SIG-M5 treated with dmso at 0.1 percent for 504 hours (cell line): ENCODE measurements around the gene TCP10L.

ENCODE experiments used
- DNase-seq: peaks from one replicate; lab custom pipeline; 2025; ENCODE audit not compliant: unreplicated experiment; lab: John Stamatoyannopoulos, UW

Gene TCP10L

GRCh38 chr21:32523988-32524719 lies 61.2 kb downstream of the TCP10L start:
- DNase-seq: no peak
